Subcutaneous adipose tissue (tissue), 4 donors: ENCODE data around the gene SLC25A21. TPM values are rescaled to one million over a fixed set of nuclear protein-coding genes. Genes with fewer than 3 reads are reported as not detected.

Experiments
- total RNA-seq, 4 donors: library from RNA; depleted of rRNA; stranded (reverse); fragments of >200 nt; gene quantifications; one replicate each; pipeline ENCODE4 v1.1.0, GENCODE V29; 2016
- TF ChIP-seq, protein P1 (sequence below): fragments of 450-650 bp; IDR thresholded peaks from one replicate; pipeline ENCODE4 v1.5.1; 2016; ENCODE audit warnings: low read depth, mild to moderate bottlenecking, control low read depth, antibody characterized with exemption, moderate library complexity

Gene SLC25A21
- total RNA-seq, 4 donors from 2014 or later = 0.98 to 1.1 TPM; not detected in 2

GRCh38 chr14:37088356-37089215, 83.8 kb downstream of the SLC25A21 start:
- TF ChIP-seq, protein P1, sequence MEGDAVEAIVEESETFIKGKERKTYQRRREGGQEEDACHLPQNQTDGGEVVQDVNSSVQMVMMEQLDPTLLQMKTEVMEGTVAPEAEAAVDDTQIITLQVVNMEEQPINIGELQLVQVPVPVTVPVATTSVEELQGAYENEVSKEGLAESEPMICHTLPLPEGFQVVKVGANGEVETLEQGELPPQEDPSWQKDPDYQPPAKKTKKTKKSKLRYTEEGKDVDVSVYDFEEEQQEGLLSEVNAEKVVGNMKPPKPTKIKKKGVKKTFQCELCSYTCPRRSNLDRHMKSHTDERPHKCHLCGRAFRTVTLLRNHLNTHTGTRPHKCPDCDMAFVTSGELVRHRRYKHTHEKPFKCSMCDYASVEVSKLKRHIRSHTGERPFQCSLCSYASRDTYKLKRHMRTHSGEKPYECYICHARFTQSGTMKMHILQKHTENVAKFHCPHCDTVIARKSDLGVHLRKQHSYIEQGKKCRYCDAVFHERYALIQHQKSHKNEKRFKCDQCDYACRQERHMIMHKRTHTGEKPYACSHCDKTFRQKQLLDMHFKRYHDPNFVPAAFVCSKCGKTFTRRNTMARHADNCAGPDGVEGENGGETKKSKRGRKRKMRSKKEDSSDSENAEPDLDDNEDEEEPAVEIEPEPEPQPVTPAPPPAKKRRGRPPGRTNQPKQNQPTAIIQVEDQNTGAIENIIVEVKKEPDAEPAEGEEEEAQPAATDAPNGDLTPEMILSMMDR = no peak

DNA sequence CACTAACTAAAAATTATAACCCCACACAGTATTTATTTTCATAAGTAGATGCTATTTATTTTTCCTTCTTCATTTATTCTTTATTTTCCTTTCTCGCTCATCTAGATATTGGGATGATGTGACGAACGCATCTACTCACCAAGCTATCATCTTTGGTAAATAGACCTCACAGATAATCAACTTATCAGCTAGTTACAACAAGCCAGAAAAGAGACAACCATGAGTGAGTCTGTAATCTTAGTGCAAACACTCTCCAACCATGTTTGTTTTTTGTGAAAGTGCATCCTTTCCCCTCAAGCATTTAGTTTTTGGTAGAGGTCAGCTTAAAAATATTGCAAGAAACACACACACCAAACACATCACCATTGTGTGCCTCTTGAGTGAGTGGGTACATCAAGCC, 84.9 kb downstream of the SLC25A21 start:
- TF ChIP-seq, protein P1 = no peak

- TF ChIP-seq, protein P1 = no peak
These were observed 88.8 kb downstream of the SLC25A21 start for GRCh38 chr14:37083599-37083998.

GRCh38 chr14:37082449-37082848, 90.0 kb downstream of the SLC25A21 start:
- TF ChIP-seq, protein P1 = no peak

GRCh38 chr14:37081856-37082255, 90.5 kb downstream of the SLC25A21 start:
- TF ChIP-seq, protein P1 = no peak

GRCh38 chr14:37081218-37081617, 91.2 kb downstream of the SLC25A21 start:
- TF ChIP-seq, protein P1 = no peak

DNA sequence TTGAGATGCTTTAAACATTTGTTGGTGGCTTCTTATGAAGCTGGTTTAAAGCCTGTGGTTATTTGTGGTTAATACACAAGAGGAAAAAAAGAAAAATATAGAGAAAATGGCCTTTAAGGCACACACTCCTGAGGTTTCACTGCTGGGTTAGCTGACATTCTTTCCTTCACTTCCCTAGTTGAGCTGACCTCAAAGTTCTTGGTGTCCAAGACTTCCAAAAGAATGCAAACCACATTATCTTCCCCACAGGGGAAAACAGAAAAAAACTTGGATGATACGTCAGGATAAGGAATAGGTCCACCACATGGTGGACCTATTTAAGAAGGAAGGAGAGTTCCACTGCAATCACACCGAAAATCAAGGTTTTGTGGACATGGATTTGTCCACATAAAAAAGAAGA, 94.3 kb downstream of the SLC25A21 start:
- TF ChIP-seq, protein P1 = no peak
